HG02870 (cell line): ENCODE results near the gene UBE2QL1.

ENCODE experiments used
- ATAC-seq: cut with Tn5 transposase; IDR thresholded peaks from one replicate; pipeline ENCODE4 v1.9.1; 2021; ENCODE audit warnings: mild to moderate bottlenecking, moderate library complexity; ENCODE audit not compliant: unreplicated experiment

The UBE2QL1 gene

DNA sequence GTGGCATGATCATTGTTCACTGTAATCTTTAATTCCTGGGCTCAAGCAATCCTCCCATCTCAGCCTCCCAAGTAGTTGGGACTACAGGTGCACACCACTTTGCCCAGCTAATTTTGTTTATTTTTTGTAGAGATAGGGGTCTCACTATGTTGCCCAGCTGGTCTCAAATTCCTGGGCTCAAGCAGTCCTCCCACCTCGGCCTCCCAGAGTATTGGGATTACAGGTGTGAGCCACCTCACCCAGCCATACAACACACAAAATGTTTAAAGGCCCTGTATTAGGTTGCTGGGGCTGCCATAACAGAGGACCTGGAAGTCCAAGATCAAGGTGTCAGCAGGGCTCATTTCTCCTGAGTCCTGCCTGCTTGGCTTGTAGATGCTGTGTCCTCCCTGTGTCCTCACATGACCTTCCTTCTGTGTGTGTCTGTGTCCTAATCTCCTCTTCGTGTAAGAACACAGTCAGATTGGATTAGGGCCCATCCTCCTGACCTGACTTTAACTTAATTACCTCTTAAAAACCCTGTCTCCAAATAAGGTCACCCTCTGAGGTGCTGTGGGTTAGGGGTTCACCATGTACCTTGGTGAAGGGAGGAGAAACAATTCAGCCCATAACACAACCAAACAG, 5.4 kb downstream of the UBE2QL1 start:
- ATAC-seq = no peak

DNA sequence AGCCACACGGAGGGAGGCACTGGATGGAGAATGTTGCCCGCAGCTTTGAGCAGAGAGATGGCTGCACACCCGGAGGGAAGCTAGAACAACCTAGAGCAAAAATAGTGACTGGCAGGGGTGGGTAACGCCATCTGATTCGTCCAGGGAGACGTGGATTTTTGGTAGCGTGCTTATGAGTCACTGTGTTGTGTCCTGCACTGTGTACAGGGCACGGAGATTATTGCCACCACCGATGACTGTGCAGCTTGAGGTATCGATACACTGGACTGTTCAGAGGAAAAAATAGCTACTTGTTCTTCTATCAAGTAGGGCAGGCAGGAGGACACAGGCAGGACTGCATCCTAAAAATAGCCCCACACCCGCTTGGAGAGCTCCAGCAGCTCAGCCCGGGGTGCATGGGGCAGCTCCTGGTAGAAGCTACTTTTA, 6.0 kb downstream of the UBE2QL1 start:
- ATAC-seq = no peak

GRCh38 chr5:6455571-6456200, 7.0 kb downstream of the UBE2QL1 start:
- no peak for ATAC-seq

DNA sequence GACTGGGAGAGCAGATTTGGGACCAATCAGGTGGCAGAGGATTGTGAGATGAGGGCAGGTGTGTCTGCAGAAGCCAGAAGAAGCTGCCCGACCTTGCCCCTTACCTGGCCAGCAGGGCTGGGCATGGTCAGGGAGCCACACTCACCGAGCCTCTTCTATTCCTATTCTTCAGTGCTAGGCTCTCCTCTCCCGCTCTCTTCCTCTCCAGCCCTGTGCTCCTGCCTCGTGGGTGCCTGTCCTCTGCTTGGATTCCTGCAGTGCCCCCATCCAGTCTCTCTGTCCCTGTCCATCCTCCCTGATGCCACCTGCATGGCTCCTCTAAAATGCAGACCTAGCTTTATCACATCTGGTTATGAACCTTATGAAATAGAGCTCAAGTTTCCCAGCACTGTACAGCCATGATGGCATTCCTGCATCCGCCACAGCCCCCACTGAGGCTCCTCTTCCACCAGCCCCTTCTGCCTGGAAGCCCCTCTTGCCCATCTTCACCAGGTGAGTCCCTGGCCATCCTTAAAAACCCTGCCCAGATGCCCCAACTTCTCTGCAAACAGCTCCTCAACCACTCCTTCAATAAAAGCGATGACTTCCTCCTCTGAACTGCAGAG, 8.2 kb downstream of the UBE2QL1 start:
- ATAC-seq = no peak

GRCh38 chr5:6457592-6457991, 8.9 kb downstream of the UBE2QL1 start:
- ATAC-seq = no peak

DNA sequence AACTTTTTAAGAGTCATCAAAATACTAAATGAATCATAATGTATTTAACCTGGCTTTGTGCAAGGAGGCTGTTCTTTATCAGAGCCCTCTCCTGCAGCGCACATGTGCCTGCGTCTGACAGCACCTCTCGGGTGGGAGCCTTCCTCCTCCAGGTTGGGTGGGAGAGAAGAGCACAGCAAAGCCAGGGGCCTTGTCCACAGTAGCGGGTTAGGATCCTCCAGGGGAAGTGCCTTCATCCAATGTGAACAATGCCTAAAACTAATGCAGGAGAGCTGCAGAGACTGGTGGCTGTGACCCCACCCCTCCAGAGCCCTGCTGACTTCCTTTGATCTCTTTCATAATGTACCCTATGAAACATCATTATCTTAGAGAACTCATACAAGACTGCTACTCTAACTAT, 10.2 kb downstream of the UBE2QL1 start:
- ATAC-seq = no peak

GRCh38 chr5:6459896-6460295, 11.2 kb downstream of the UBE2QL1 start:
- ATAC-seq = no peak

- ATAC-seq = no peak
These were observed 12.3 kb downstream of the UBE2QL1 start for GRCh38 chr5:6461006-6461405.

- no peak for ATAC-seq
These were observed 13.4 kb downstream of the UBE2QL1 start for GRCh38 chr5:6461793-6462650.

DNA sequence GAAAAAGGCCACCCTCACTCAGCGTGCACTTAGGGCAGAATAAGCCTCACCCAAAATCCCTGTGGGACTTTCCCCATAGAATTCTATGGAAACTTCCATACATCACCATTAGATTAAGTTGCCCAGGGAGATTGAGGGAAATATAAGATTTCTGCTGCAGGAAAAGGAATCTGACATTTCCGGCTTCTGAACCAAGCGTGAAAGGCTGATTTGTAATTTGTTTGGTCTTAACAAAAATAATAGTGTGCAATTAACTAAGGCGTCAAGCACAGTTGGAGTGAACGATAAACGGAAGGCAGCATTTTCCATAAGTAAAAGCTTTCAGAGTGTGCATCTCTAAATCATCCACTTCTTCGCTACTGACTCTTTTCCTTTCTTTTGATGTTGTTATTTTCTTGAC, 14.0 kb downstream of the UBE2QL1 start:
- no peak for ATAC-seq

GRCh38 chr5:6464441-6464840, 15.8 kb downstream of the UBE2QL1 start:
- ATAC-seq = no peak

GRCh38 chr5:6465831-6466790, 17.5 kb downstream of the UBE2QL1 start:
- ATAC-seq = no peak

- ATAC-seq = no peak
These were observed 18.4 kb downstream of the UBE2QL1 start for GRCh38 chr5:6466975-6467567.

GRCh38 chr5:6467591-6467990, 18.9 kb downstream of the UBE2QL1 start:
- ATAC-seq = no peak

- ATAC-seq = no peak
These were observed 19.4 kb downstream of the UBE2QL1 start for GRCh38 chr5:6468104-6468503.

- no peak for ATAC-seq
These were observed 20.2 kb downstream of the UBE2QL1 start for GRCh38 chr5:6468870-6469269.

DNA sequence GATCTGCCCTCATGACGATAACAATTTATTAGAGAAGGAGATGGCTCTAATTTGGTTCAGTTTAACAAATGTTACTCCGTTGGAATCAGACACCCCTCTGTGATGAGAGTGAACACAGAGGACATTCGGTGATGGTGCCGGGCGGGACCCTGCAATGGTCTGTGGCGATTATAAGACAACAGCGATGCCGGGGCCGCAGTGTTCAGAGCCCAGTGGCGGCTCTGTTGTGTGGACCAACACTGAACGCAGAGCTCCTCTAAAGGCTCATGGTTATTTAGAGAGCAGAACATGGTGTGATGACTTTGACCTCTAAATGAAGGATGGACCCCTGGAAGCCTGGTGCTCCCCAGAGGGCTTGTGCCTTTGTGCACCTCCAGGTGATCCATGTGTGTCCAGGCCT, 21.2 kb downstream of the UBE2QL1 start:
- ATAC-seq = no peak

- ATAC-seq = no peak
These were observed 22.0 kb downstream of the UBE2QL1 start for GRCh38 chr5:6470672-6471071.

GRCh38 chr5:6471252-6471651, 22.6 kb downstream of the UBE2QL1 start:
- ATAC-seq = no peak

DNA sequence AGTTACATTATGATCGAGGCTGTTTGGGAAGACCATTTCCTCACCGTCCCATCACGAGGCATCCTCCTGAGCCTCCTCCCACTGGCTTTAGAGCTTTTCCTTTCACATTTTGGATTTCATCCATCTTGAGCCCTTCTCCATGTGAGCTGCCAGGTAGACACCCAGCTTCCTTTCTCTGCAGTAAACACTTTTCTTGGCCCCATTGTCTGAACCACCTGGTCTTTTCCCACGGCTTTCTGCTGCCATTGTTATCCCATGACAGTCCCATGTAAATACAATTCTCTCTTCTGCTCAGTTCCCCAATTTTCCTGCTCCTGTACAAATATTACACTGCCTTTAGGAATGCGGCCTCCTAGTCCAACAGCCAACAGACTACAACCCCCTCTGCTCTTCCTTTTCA, 24.1 kb downstream of the UBE2QL1 start:
- ATAC-seq = no peak
